ENCODE results near the gene CNIH3. TPM values are rescaled to one million over a fixed set of nuclear protein-coding genes. Genes with fewer than 3 reads are reported as not detected.

CNIH3 gene
- total RNA-seq, 1 donor from 2014 or later, result 2.5 TPM

- TF ChIP-seq EZH2 (IDR thresholded peaks at IDR 0.05) (no peak), EZH2phosphoT487 (IDR thresholded peaks at IDR 0.05) (no peak)
- TF ChIP-seq, protein P1, sequence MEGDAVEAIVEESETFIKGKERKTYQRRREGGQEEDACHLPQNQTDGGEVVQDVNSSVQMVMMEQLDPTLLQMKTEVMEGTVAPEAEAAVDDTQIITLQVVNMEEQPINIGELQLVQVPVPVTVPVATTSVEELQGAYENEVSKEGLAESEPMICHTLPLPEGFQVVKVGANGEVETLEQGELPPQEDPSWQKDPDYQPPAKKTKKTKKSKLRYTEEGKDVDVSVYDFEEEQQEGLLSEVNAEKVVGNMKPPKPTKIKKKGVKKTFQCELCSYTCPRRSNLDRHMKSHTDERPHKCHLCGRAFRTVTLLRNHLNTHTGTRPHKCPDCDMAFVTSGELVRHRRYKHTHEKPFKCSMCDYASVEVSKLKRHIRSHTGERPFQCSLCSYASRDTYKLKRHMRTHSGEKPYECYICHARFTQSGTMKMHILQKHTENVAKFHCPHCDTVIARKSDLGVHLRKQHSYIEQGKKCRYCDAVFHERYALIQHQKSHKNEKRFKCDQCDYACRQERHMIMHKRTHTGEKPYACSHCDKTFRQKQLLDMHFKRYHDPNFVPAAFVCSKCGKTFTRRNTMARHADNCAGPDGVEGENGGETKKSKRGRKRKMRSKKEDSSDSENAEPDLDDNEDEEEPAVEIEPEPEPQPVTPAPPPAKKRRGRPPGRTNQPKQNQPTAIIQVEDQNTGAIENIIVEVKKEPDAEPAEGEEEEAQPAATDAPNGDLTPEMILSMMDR (IDR thresholded peaks at IDR 0.05), result no peak
- Mint-ChIP-seq H3K9me3 (no peaks in the 10 kb centered on the region), H3K4me1 (peaks cover 18% of the 10 kb centered on the region), H3K36me3 (no peaks in the 10 kb centered on the region), H3K4me3 (no peak overlapping the region), H3K27me3 (ENCODE audit: insufficient read depth, low read depth) (peaks cover 3% of the 10 kb centered on the region), H3K27ac (no peak overlapping the region)
- H3K4me2 ChIP-seq, result no peak overlapping the region
- H3K27ac ChIP-seq, result no peak overlapping the region
- no peak for DNase-seq (ENCODE audit: low spot score)
- no peak overlapping the region for H3K9ac ChIP-seq
- H4K20me1 ChIP-seq (ENCODE audit: low read depth), result no peaks in the 10 kb centered on the region
- H3K27me3 ChIP-seq, result no peaks in the 10 kb centered on the region
- H3K4me3 ChIP-seq, result no peak overlapping the region
- H3K9me3 ChIP-seq (ENCODE audit: low read depth), result no peaks in the 10 kb centered on the region
- H3K36me3 ChIP-seq, result no peaks in the 10 kb centered on the region
- H2AFZ ChIP-seq (replicated peaks), result no peak overlapping the region
- H3F3A ChIP-seq (ENCODE audit: low read depth), result peaks cover 11% of the 10 kb centered on the region
- peaks cover 17% of the 10 kb centered on the region for H3K4me1 ChIP-seq
- no peaks in the 10 kb centered on the region for H3K79me2 ChIP-seq (ENCODE audit: low read depth)
Measured at GRCh38 chr1:224739997-224740684, 124.0 kb downstream of the CNIH3 start.

DNA sequence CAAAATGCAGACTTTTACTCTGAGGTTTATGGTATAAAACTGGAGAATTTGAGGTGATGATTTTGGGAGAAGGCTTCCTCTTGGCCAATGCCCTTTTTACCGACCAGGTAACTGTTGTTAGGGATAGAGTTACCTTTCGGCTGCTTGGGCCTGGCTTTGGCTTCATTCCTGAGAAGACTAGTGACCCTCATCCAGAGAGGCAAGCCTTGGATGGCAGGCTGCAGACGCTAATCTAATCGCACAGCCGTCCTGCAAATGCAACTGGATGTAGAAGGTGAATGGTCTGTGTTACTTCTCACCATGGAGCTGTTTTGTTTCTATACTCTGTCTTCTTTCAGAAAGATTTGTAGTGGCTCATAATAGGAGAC is 124.6 kb downstream of the CNIH3 start:
- Histone ChIP-seq H3K9ac (no peak overlapping the region), H3K4me1 (peaks cover 17% of the 10 kb centered on the region), H3K36me3 (no peaks in the 10 kb centered on the region), H3K9me3 (ENCODE audit: low read depth) (no peaks in the 10 kb centered on the region), H3K4me3 (no peak overlapping the region), H3K27ac (no peak overlapping the region), H4K20me1 (ENCODE audit: low read depth) (no peaks in the 10 kb centered on the region), H3F3A (ENCODE audit: low read depth) (peaks cover 11% of the 10 kb centered on the region), H3K79me2 (ENCODE audit: low read depth) (no peaks in the 10 kb centered on the region), H2AFZ (replicated peaks) (no peak overlapping the region), H3K4me2 (no peak overlapping the region), H3K27me3 (no peaks in the 10 kb centered on the region)
- peaks cover 3% of the 10 kb centered on the region for H3K27me3 Mint-ChIP-seq (ENCODE audit: insufficient read depth, low read depth)
- no peak overlapping the region for H3K4me3 Mint-ChIP-seq
- DNase-seq (ENCODE audit: low spot score), result no peak
- H3K9me3 Mint-ChIP-seq, result no peaks in the 10 kb centered on the region
- no peaks in the 10 kb centered on the region for H3K36me3 Mint-ChIP-seq
- no peak overlapping the region for H3K27ac Mint-ChIP-seq
- H3K4me1 Mint-ChIP-seq, result peaks cover 18% of the 10 kb centered on the region
- TF ChIP-seq, protein P1 (IDR thresholded peaks at IDR 0.05), result no peak
- TF ChIP-seq EZH2phosphoT487 (IDR thresholded peaks at IDR 0.05), result no peak
- TF ChIP-seq EZH2 (IDR thresholded peaks at IDR 0.05), result no peak

DNA sequence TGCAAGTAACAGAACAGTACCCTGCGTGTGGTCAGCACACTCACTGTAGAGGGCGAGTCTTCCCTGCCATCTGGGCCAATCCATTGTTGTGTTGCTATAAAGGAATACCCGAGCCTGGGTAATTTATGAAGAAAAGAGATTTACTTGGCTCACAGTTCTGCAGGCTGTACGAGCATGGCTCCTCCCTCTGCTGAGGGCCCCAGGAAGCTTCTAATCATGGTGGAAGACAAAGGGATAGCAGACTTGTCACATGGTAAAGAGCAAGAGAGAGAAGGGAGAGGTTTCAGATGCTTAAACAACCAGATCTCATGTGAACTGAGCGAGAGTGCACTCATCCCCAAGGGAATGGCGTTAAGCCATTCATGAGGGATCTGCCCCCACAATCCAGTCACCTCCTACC is 126.2 kb downstream of the CNIH3 start:
- H3K79me2 ChIP-seq (ENCODE audit: low read depth), result no peaks in the 10 kb centered on the region
- no peak overlapping the region for H3K27ac ChIP-seq
- no peaks in the 10 kb centered on the region for H3K36me3 Mint-ChIP-seq
- H3K4me3 ChIP-seq, result no peak overlapping the region
- peaks cover 1% of the 10 kb centered on the region for H3F3A ChIP-seq (ENCODE audit: low read depth)
- no peaks in the 10 kb centered on the region for H3K27me3 ChIP-seq
- no peak overlapping the region for H3K4me2 ChIP-seq
- H2AFZ ChIP-seq (replicated peaks), result no peak overlapping the region
- H3K36me3 ChIP-seq, result no peaks in the 10 kb centered on the region
- no peaks in the 10 kb centered on the region for H3K9me3 Mint-ChIP-seq
- peaks cover 10% of the 10 kb centered on the region for H3K4me1 Mint-ChIP-seq
- no peak overlapping the region for H3K4me3 Mint-ChIP-seq
- no peak overlapping the region for H3K27ac Mint-ChIP-seq
- H4K20me1 ChIP-seq (ENCODE audit: low read depth), result no peaks in the 10 kb centered on the region
- H3K9me3 ChIP-seq (ENCODE audit: low read depth), result no peaks in the 10 kb centered on the region
- H3K9ac ChIP-seq, result no peak overlapping the region
- peaks cover 5% of the 10 kb centered on the region for H3K27me3 Mint-ChIP-seq (ENCODE audit: insufficient read depth, low read depth)
- TF ChIP-seq EZH2 (IDR thresholded peaks at IDR 0.05) (no peak), EZH2phosphoT487 (IDR thresholded peaks at IDR 0.05) (no peak)
- no peak for DNase-seq (ENCODE audit: low spot score)
- H3K4me1 ChIP-seq, result peaks cover 9% of the 10 kb centered on the region

- TF ChIP-seq EZH2 (IDR thresholded peaks at IDR 0.05) (no peak), EZH2phosphoT487 (IDR thresholded peaks at IDR 0.05) (no peak)
- TF ChIP-seq, protein P1 (IDR thresholded peaks at IDR 0.05), result no peak
- H3K27me3 ChIP-seq, result no peaks in the 10 kb centered on the region
- H3K4me1 ChIP-seq, result peaks cover 5% of the 10 kb centered on the region
- no peak overlapping the region for H2AFZ ChIP-seq (replicated peaks)
- H4K20me1 ChIP-seq (ENCODE audit: low read depth), result no peaks in the 10 kb centered on the region
- no peak overlapping the region for H3K4me3 ChIP-seq
- no peaks in the 10 kb centered on the region for H3K9me3 ChIP-seq (ENCODE audit: low read depth)
- no peaks in the 10 kb centered on the region for H3F3A ChIP-seq (ENCODE audit: low read depth)
- no peak overlapping the region for H3K9ac ChIP-seq
- no peaks in the 10 kb centered on the region for H3K36me3 ChIP-seq
- no peaks in the 10 kb centered on the region for H3K79me2 ChIP-seq (ENCODE audit: low read depth)
- no peak for DNase-seq (ENCODE audit: low spot score)
- Mint-ChIP-seq H3K4me1 (peaks cover 4% of the 10 kb centered on the region), H3K27me3 (ENCODE audit: insufficient read depth, low read depth) (peaks cover 5% of the 10 kb centered on the region), H3K27ac (no peak overlapping the region), H3K4me3 (no peak overlapping the region), H3K9me3 (no peaks in the 10 kb centered on the region), H3K36me3 (no peaks in the 10 kb centered on the region)
- no peak overlapping the region for H3K27ac ChIP-seq
- H3K4me2 ChIP-seq, result no peak overlapping the region
Measured at GRCh38 chr1:224743608-224744164, 127.6 kb downstream of the CNIH3 start.
